Measurements from ENCODE around the gene PTPRJ.

DNA sequence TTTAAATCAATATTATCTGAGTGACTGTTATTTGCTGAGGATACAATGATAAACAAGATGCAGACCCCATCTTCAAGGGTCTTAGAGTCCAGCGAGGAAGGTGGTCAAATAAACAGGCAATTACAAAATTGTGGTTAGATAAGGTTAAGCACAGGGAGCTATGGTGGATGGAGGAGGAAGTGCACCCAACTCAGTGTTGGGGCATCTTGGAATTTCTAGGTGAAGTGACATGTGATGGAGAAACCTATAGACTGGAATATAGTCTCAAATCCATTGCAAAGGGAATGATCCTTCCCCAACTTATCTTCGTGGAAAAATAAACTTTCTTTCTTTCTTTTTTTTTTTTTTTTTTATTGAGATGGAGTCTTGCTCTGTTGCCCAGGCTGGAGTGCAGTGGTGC, 3.4 kb upstream of the PTPRJ start:
- no peak for TF ChIP-seq EZH2 (IDR thresholded peaks at IDR 0.05; ENCODE audit: low read length)
- TF ChIP-seq, protein P1, sequence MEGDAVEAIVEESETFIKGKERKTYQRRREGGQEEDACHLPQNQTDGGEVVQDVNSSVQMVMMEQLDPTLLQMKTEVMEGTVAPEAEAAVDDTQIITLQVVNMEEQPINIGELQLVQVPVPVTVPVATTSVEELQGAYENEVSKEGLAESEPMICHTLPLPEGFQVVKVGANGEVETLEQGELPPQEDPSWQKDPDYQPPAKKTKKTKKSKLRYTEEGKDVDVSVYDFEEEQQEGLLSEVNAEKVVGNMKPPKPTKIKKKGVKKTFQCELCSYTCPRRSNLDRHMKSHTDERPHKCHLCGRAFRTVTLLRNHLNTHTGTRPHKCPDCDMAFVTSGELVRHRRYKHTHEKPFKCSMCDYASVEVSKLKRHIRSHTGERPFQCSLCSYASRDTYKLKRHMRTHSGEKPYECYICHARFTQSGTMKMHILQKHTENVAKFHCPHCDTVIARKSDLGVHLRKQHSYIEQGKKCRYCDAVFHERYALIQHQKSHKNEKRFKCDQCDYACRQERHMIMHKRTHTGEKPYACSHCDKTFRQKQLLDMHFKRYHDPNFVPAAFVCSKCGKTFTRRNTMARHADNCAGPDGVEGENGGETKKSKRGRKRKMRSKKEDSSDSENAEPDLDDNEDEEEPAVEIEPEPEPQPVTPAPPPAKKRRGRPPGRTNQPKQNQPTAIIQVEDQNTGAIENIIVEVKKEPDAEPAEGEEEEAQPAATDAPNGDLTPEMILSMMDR (optimal IDR thresholded peaks at IDR 0.05 in 1 of 3, IDR thresholded peaks at IDR 0.05 in 1 of 3, conservative IDR thresholded peaks at IDR 0.05 in 1 of 3; ENCODE audit: extremely low read depth in 1 of 3, insufficient read depth in 2 of 3, low read length in 3 of 3): no peak
